Measurements from ENCODE around the gene HAGH.

DNA sequence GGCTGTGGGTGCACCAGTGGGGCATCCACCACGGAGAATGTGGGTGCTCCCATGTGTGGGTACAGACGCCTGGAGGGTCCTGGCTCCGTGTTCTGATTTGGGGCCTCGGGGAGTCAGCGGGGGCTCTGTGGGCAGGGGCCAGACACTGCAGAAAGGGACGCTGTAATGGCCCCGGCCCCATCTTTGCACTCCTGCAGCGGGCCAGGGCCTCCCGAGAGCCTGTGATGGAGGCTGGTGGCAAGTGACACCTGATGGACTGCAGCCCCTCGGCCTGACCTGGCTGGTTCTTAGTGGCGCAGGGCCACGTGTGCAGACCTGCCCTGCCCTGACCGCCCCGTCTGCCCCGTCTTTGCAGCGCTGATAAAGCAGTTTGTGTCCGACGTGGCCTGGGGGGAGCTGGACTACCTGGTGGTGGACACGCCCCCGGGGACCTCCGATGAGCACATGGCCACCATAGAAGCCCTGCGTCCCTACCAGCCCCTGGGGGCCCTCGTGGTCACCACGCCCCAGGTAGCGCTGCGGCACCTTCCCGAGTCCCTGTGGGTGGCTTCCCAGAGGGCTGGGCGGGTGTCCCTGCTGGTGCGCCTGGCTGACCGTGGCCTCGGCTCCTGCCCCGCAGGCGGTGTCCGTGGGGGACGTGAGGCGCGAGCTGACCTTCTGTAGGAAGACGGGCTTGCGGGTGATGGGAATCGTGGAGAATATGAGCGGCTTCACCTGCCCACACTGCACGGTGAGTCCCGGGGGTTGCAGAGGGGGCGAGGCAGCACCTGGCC, 39.1 kb downstream of the HAGH start:
- TF ChIP-seq, protein P1, sequence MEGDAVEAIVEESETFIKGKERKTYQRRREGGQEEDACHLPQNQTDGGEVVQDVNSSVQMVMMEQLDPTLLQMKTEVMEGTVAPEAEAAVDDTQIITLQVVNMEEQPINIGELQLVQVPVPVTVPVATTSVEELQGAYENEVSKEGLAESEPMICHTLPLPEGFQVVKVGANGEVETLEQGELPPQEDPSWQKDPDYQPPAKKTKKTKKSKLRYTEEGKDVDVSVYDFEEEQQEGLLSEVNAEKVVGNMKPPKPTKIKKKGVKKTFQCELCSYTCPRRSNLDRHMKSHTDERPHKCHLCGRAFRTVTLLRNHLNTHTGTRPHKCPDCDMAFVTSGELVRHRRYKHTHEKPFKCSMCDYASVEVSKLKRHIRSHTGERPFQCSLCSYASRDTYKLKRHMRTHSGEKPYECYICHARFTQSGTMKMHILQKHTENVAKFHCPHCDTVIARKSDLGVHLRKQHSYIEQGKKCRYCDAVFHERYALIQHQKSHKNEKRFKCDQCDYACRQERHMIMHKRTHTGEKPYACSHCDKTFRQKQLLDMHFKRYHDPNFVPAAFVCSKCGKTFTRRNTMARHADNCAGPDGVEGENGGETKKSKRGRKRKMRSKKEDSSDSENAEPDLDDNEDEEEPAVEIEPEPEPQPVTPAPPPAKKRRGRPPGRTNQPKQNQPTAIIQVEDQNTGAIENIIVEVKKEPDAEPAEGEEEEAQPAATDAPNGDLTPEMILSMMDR (IDR thresholded peaks at IDR 0.05; ENCODE audit: insufficient read depth, low read depth, low read length): no peak
- no peak for TF ChIP-seq EZH2 (IDR thresholded peaks at IDR 0.05; ENCODE audit: insufficient read depth, low read length)
